Uterus (tissue), 2 donors: Measurements from ENCODE around the gene FGR.
A peak's percentile ranks its signal among the peaks of the same experiment; 100 is the strongest.

Source experiments
- CTCF ChIP-seq, 4 experiments: fragments of 200-600 bp in 2 of 4; fragments of 450-650 bp in 2 of 4; sonication (generic) in 2 of 4; IDR thresholded peaks; one replicate each; pipeline ENCODE4 v1.5.1; 2016 to 2019; ENCODE audit warnings: antibody characterized with exemption in 4 of 4, mild to moderate bottlenecking in 2 of 4, moderate library complexity in 1 of 4
- POLR2A ChIP-seq, 2 donors: fragments of 450-650 bp; IDR thresholded peaks; one replicate each; pipeline ENCODE4 v1.6.1; 2016; ENCODE audit warnings: antibody characterized with exemption in 2 of 2, mild to moderate bottlenecking in 1 of 2, moderate library complexity in 1 of 2

GRCh38 chr1:27575840-27576331 is 59.1 kb downstream of the FGR start:
- TF ChIP-seq CTCF (IDR thresholded peaks at IDR 0.05) (peak in 2 of 4 experiments; percentile 24 to 41), POLR2A (IDR thresholded peaks at IDR 0.05) (no peak)
